ENCODE results near the gene CPVL. TPM values are rescaled to one million over a fixed set of nuclear protein-coding genes. Genes with fewer than 3 reads are reported as not detected.

CPVL gene
- total and polyA plus RNA-seq, 2 of the 4 experiments (the other 2 are of a cell fraction) = not detected

DNA sequence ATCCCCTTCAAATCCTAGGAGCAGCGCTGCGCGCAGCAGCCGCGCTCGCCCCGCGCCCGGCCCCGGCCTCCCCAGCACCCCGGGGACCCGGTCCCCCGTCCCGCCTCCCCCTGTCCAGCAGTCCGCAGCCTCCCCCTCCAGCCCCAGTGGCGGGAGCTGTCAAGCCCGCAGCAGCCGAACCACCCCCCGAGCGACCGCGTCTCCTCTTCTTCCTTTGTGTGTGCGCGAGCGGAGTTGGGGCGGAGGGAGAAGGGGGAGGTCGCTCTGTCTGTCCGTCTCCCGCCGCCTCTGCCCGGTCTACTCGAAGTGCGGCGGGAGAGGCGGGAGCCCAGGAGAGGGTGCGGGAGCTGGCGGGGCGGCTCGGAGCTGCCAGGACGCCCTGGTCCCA, 47.9 kb upstream of the CPVL start:
- Histone ChIP-seq H3K27me3 (ENCODE audit: control insufficient read depth, insufficient read depth, low read length) (peaks cover 32% of the 10 kb centered on the region), H3K79me1 (ENCODE audit: low read depth in 1 of 2, low read length in 2 of 2) (no peaks in the 10 kb centered on the region), H2BK15ac (ENCODE audit: low read depth, low read length) (no peak overlapping the region), H3K23ac (ENCODE audit: low read depth, low read length) (no peak overlapping the region), H4K91ac (ENCODE audit: insufficient read depth, low read depth, low read length) (no peak overlapping the region), H3K4me3 (ENCODE audit: insufficient read depth, low read depth, low read length) (peak overlapping the region; percentile 47), H3K27ac (ENCODE audit: insufficient read depth, low read length) (no peak overlapping the region), H3K56ac (ENCODE audit: extremely low read depth, insufficient read depth, low read length) (no peak overlapping the region), H2AK5ac (ENCODE audit: low read depth, low read length) (no peak overlapping the region), H3K18ac (ENCODE audit: low read depth, low read length) (no peak overlapping the region), H3K9me1 (ENCODE audit: insufficient read depth, low read length) (no peaks in the 10 kb centered on the region), H2AFZ (replicated peaks; ENCODE audit: low read length, poor library complexity) (no peak overlapping the region), H3K9me3 (ENCODE audit: control insufficient read depth, insufficient read depth, low read length) (no peaks in the 10 kb centered on the region), H4K5ac (ENCODE audit: low read depth, low read length) (no peak overlapping the region), H3K9ac (ENCODE audit: low read depth, low read length) (no peak overlapping the region), H2BK20ac (ENCODE audit: low read depth, low read length) (no peak overlapping the region), H2BK120ac (ENCODE audit: low read depth, low read length) (no peak overlapping the region), H4K8ac (ENCODE audit: low read depth in 2 of 2, low read length in 2 of 2) (no peak overlapping the region), H3K36me3 (ENCODE audit: control insufficient read depth, insufficient read depth, low read length) (no peaks in the 10 kb centered on the region), H3K14ac (replicated peaks; ENCODE audit: low read depth, low read length) (no peak overlapping the region), H3K4me1 (ENCODE audit: control insufficient read depth, insufficient read depth, low read length) (no peaks in the 10 kb centered on the region), H4K20me1 (ENCODE audit: insufficient read depth, low read length) (no peaks in the 10 kb centered on the region; the same call in 1 of the 2 replicates), H3K4me2 (ENCODE audit: low read depth, low read length) (no peak overlapping the region; the same call in 1 of the 2 replicates), H2BK5ac (ENCODE audit: low read depth, low read length, poor library complexity, severe bottlenecking) (no peak overlapping the region), H2AK9ac (replicated peaks; ENCODE audit: low read depth, low read length, poor library complexity) (no peak overlapping the region), H3K4ac (ENCODE audit: low read depth, low read length) (no peak overlapping the region)
- POLR2A ChIA-PET (ENCODE audit: unreplicated experiment) = no interaction called here
- CTCF ChIA-PET = no interaction called here
- ATAC-seq (ENCODE audit: low read depth) (no peak; the same call in 1 of the 2 replicates), DNase-seq (no peak)
- TF ChIP-seq MAFK (IDR thresholded peaks at IDR 0.05; ENCODE audit: low read depth, low read length) (no peak), MAZ (IDR thresholded peaks at IDR 0.05; ENCODE audit: borderline replicate concordance, low read depth, low read length) (no peak)
- dilution Hi-C loops (cut with HindIII; ENCODE audit: low sequenced_read_pairs, unreplicated experiment) (no loop called here), in situ Hi-C loops (cut with MboI; ENCODE audit: low sequenced_read_pairs) (no loop called here), intact Hi-C loops (cut with micrococcal nuclease) (no loop called here)
- BruUV-seq (replicated peaks) = no TSS peak
- WGBS, 2 experiments (ENCODE audit: extremely low coverage in 2 of 2, insufficient read length in 1 of 2) = no CpG with 5 or more reads among the region's 40 CpGs

Measured in IMR-90 (cell line).